NCI-H2029 (cell line): Measurements from ENCODE around the gene GMIP.
"Not testable (repeated sequence)": the region's sequence is repeated elsewhere in the genome, so short reads cannot be mapped to it uniquely, and the experiment has no call there.

Experiments used
- DNase-seq: peaks from one replicate; lab custom pipeline; 2025; lab: John Stamatoyannopoulos, UW

Gene GMIP

GRCh38 chr19:19634516-19635312 is 8.7 kb downstream of the GMIP start:
- no peak for DNase-seq

GRCh38 chr19:19633711-19634515 is 9.5 kb downstream of the GMIP start:
- DNase-seq: no peak

- no peak for DNase-seq
Observed at GRCh38 chr19:19632661-19633060, 10.8 kb downstream of the GMIP start.

GRCh38 chr19:19631346-19631745 is 12.1 kb downstream of the GMIP start:
- DNase-seq: no peak

- no peak for DNase-seq
Observed at GRCh38 chr19:19630426-19630825, 13.0 kb downstream of the GMIP start.

GRCh38 chr19:19630062-19630414 is 13.4 kb downstream of the GMIP start:
- no peak for DNase-seq

- no peak for DNase-seq
Observed at GRCh38 chr19:19628501-19629134, 14.8 kb downstream of the GMIP start.

GRCh38 chr19:19627621-19628500 is 15.6 kb downstream of the GMIP start, which contains the start of gene LPAR2:
TSS of gene LPAR2 (minus strand) at chr19:19628220. CDS start at chr19:19627275, 945 bp downstream.
- peak; percentile 35 for DNase-seq

- no peak for DNase-seq
Observed at GRCh38 chr19:19626516-19627472, 16.7 kb downstream of the GMIP start.

GRCh38 chr19:19624032-19624570 is 19.4 kb downstream of the GMIP start:
- no peak for DNase-seq

GRCh38 chr19:19623383-19623782 is 20.1 kb downstream of the GMIP start:
- DNase-seq: no peak

GRCh38 chr19:19619849-19620210 is 23.6 kb downstream of the GMIP start:
- DNase-seq: no peak

- DNase-seq: no peak
Observed at GRCh38 chr19:19619181-19619848, 24.1 kb downstream of the GMIP start.

- DNase-seq: peak; percentile 94
Observed at GRCh38 chr19:19618219-19619051, 25.0 kb downstream of the GMIP start, which contains the start of gene PBX4. TSS of gene PBX4 (minus strand) at chr19:19618687. CDS start at chr19:19618629, 58 bp downstream.

GRCh38 chr19:19615086-19615485 is 28.4 kb downstream of the GMIP start:
- DNase-seq: no peak

- DNase-seq: no peak
Observed at GRCh38 chr19:19613506-19613905, 30.0 kb downstream of the GMIP start.

- DNase-seq: no peak
Observed at GRCh38 chr19:19610376-19611202, 32.9 kb downstream of the GMIP start.

- DNase-seq: not testable (repeated sequence)
Observed at GRCh38 chr19:19606686-19607085, 36.8 kb downstream of the GMIP start.
